IMR-90 (cell line): ENCODE data around the gene OR7D2. TPM values are rescaled to one million over a fixed set of nuclear protein-coding genes. Genes with fewer than 3 reads are reported as not detected.
A peak's percentile ranks its signal among the peaks of the same experiment; 100 is the strongest.

Experiments used
- ATAC-seq: fragments of 200-7000 bp; cut with Tn5 transposase; 2 replicates; pipeline ENCODE4 v1.9.1; 2020; ENCODE audit warnings: low read depth, mild to moderate bottlenecking, moderate library complexity
- BruUV-seq: library from RNA; stranded (reverse); fragments of 400-500 nt; replicated peaks from 2 replicates; lab custom pipeline; 2021; lab: Mats Ljungman, UMichigan
- CTCF ChIA-PET: fragments of 300-600 bp; formaldehyde crosslinking; extraction: SDS; loops from one replicate; lab custom pipeline; 2021; ENCODE audit warnings: antibody characterized with exemption; lab: Yijun Ruan, JAX
- POLR2A ChIA-PET: fragments of 300-600 bp; sonication (Branson Sonifier 250); formaldehyde crosslinking; loops from one replicate; lab custom pipeline; 2022; ENCODE audit warnings: antibody characterized with exemption; ENCODE audit not compliant: unreplicated experiment; lab: Charles Lee
- DNase-seq: peaks from one replicate; pipeline ENCODE4 v3.0.0; 2013
- H2AFZ ChIP-seq: replicated peaks from 2 replicates; pipeline ENCODE3; 2013; ENCODE audit warnings: low read length, mild to moderate bottlenecking; ENCODE audit not compliant: poor library complexity
- H2AK5ac ChIP-seq: 2 replicates; pipeline ENCODE4 v1.6.1; 2013; ENCODE audit warnings: low read depth, low read length, inconsistent platforms
- H2AK9ac ChIP-seq: replicated peaks from 2 replicates; pipeline ENCODE3; 2013; ENCODE audit warnings: mild to moderate bottlenecking, low read depth, low read length, moderate library complexity; ENCODE audit not compliant: poor library complexity
- H2BK120ac ChIP-seq: 2 replicates; pipeline ENCODE4 v1.6.1; 2013; ENCODE audit warnings: low read depth, low read length, inconsistent platforms
- H2BK15ac ChIP-seq: 3 replicates; pipeline ENCODE4 v1.6.1; 2013; ENCODE audit warnings: low read depth, low read length, inconsistent platforms
- H2BK20ac ChIP-seq: 2 replicates; pipeline ENCODE4 v1.6.1; 2013; ENCODE audit warnings: low read depth, mild to moderate bottlenecking, inconsistent platforms, low read length, moderate library complexity
- H2BK5ac ChIP-seq: 2 replicates; pipeline ENCODE4 v1.6.1; 2013; ENCODE audit warnings: mild to moderate bottlenecking, low read depth, low read length, inconsistent platforms; ENCODE audit not compliant: poor library complexity, severe bottlenecking
- H3K14ac ChIP-seq: replicated peaks from 2 replicates; pipeline ENCODE4 v1.6.1; 2013; ENCODE audit warnings: low read depth, low read length, inconsistent platforms
- H3K18ac ChIP-seq: 2 replicates; pipeline ENCODE4 v1.6.1; 2013; ENCODE audit warnings: low read depth, low read length, control low read depth
- H3K23ac ChIP-seq: 2 replicates; pipeline ENCODE4 v1.6.1; 2013; ENCODE audit warnings: low read depth, low read length, inconsistent platforms
- H3K27ac ChIP-seq: 2 replicates; pipeline ENCODE4 v1.5.1; 2013; ENCODE audit warnings: mild to moderate bottlenecking, control low read depth, low read length; ENCODE audit not compliant: insufficient read depth
- H3K27me3 ChIP-seq: 2 replicates; pipeline ENCODE4 v1.6.1; 2013; ENCODE audit warnings: low read length; ENCODE audit not compliant: control insufficient read depth, insufficient read depth
- H3K36me3 ChIP-seq: 2 replicates; pipeline ENCODE4 v1.6.1; 2013; ENCODE audit warnings: low read length, mixed read lengths; ENCODE audit not compliant: control insufficient read depth, insufficient read depth
- H3K4ac ChIP-seq: 2 replicates; pipeline ENCODE4 v1.6.1; 2013; ENCODE audit warnings: low read depth, low read length, inconsistent platforms
- H3K4me1 ChIP-seq: 2 replicates; pipeline ENCODE4 v1.6.1; 2013; ENCODE audit warnings: low read length, mixed read lengths; ENCODE audit not compliant: control insufficient read depth, insufficient read depth
- H3K4me2 ChIP-seq: 2 replicates; pipeline ENCODE4 v1.6.1; 2013; ENCODE audit warnings: low read depth, mild to moderate bottlenecking, control low read depth, low read length, moderate library complexity
- H3K4me3 ChIP-seq: 2 replicates; pipeline ENCODE4 v1.5.1; 2013; ENCODE audit warnings: low read depth, mild to moderate bottlenecking, control low read depth, low read length, moderate library complexity; ENCODE audit not compliant: insufficient read depth
- H3K56ac ChIP-seq: 2 replicates; pipeline ENCODE4 v1.6.1; 2013; ENCODE audit warnings: low read length, inconsistent platforms; ENCODE audit not compliant: insufficient read depth; ENCODE audit errors: extremely low read depth
- H3K79me1 ChIP-seq, 2 experiments: 2 replicates each; pipeline ENCODE4 v1.6.1; 2013; ENCODE audit warnings: low read length in 2 of 2, inconsistent platforms in 1 of 2, low read depth in 1 of 2
- H3K9ac ChIP-seq: 2 replicates; pipeline ENCODE4 v1.6.1; 2013; ENCODE audit warnings: low read depth, low read length, control low read depth
- H3K9me1 ChIP-seq: 2 replicates; pipeline ENCODE4 v1.6.1; 2013; ENCODE audit warnings: low read length, inconsistent platforms; ENCODE audit not compliant: insufficient read depth
- H3K9me3 ChIP-seq: 2 replicates; pipeline ENCODE4 v1.6.1; 2013; ENCODE audit warnings: low read length; ENCODE audit not compliant: control insufficient read depth, insufficient read depth
- H4K20me1 ChIP-seq: 2 replicates; pipeline ENCODE4 v1.6.1; 2013; ENCODE audit warnings: low read length, inconsistent platforms; ENCODE audit not compliant: insufficient read depth
- H4K5ac ChIP-seq: 2 replicates; pipeline ENCODE4 v1.6.1; 2013; ENCODE audit warnings: mild to moderate bottlenecking, low read depth, low read length, control low read depth
- H4K8ac ChIP-seq, 2 experiments: 2 replicates each; pipeline ENCODE4 v1.6.1; 2013; ENCODE audit warnings: low read depth in 2 of 2, low read length in 2 of 2, control low read depth in 1 of 2, inconsistent platforms in 1 of 2
- H4K91ac ChIP-seq: 2 replicates; pipeline ENCODE4 v1.6.1; 2013; ENCODE audit warnings: low read depth, low read length, inconsistent platforms; ENCODE audit not compliant: insufficient read depth
- MAFK ChIP-seq: IDR thresholded peaks from 2 replicates; pipeline ENCODE4 v1.6.1; 2012; ENCODE audit warnings: low read depth, low read length, improper control_type of control experiment
- WGBS, 2 experiments: methylation state at CpG; one replicate each; pipeline versions ENCODE4 v1.1.5 to v1.1.7; 2013; ENCODE audit warnings: missing lambda C conversion rate in 2 of 2; ENCODE audit not compliant: insufficient read length in 1 of 2; ENCODE audit errors: extremely low coverage in 2 of 2; 5-methylcytosine and 5-hydroxymethylcytosine counted together
- dilution Hi-C: fragments of 300-500 bp; cut with HindIII; formaldehyde crosslinking; loops from one replicate; pipeline ENCODE4 v1.14.3; 2018; ENCODE audit warnings: low sequenced_read_pairs; ENCODE audit not compliant: unreplicated experiment
- in situ Hi-C: fragments of 300-500 bp; cut with MboI; formaldehyde crosslinking; loops from 3 replicates; pipeline ENCODE4 v1.14.3; 2019; ENCODE audit warnings: low sequenced_read_pairs, inconsistent platforms, mixed read lengths
- intact Hi-C: fragments of 100-400 bp; cut with micrococcal nuclease; formaldehyde crosslinking; loops from 2 replicates; pipeline ENCODE4 v1.10.0; 2022
- polyA plus RNA-seq, 3 experiments: library from polyadenylated mRNA; depleted of rRNA; stranded (reverse); fragments of >200 nt; gene quantifications; 2 replicates each; pipeline ENCODE4 v1.2.3, GENCODE V29; 2012; ENCODE audit warnings: low replicate concordance in 1 of 3
- total RNA-seq: library from RNA; depleted of rRNA; stranded (reverse); fragments of >200 nt; gene quantifications from 2 replicates; pipeline ENCODE4 v1.2.3, GENCODE V29; 2012
- TF ChIP-seq, protein P1 (sequence below): fragments of 150-350 bp; IDR thresholded peaks from 2 replicates; pipeline ENCODE4 v1.6.1; 2017; ENCODE audit warnings: mild to moderate bottlenecking, antibody characterized with exemption, low read length, low read depth

The OR7D2 gene
- total and polyA plus RNA-seq, 2 of the 4 experiments (the other 2 are of a cell fraction), result not detected

GRCh38 chr19:9159891-9160290 is 18.9 kb upstream of the OR7D2 start:
- no peak overlapping the region for H3K4me2 ChIP-seq
- no TSS peak for BruUV-seq
- no peak overlapping the region for H3K56ac ChIP-seq
- POLR2A ChIA-PET, result no interaction called here
- 96% methylated on average over 4 of the region's 13 CpGs; no CpG with 5 or more reads in 1 of the 2 experiments for WGBS, 2 experiments
- no peak overlapping the region for H3K23ac ChIP-seq
- no peak overlapping the region for H3K4ac ChIP-seq
- CTCF ChIA-PET, result no interaction called here
- no peak overlapping the region for H3K9ac ChIP-seq
- dilution Hi-C loops (no loop called here), intact Hi-C loops (no loop called here), in situ Hi-C loops (no loop called here)
- H3K27me3 ChIP-seq, result no peaks in the 10 kb centered on the region
- ATAC-seq, result no peak
- H3K9me3 ChIP-seq, result peaks cover 69% of the 10 kb centered on the region
- H3K36me3 ChIP-seq, result peaks cover 84% of the 10 kb centered on the region
- no peak overlapping the region for H4K5ac ChIP-seq
- no peak overlapping the region for H2BK20ac ChIP-seq
- no peak overlapping the region for H2AFZ ChIP-seq
- no peak overlapping the region for H3K4me3 ChIP-seq
- no peak overlapping the region for H3K14ac ChIP-seq
- peaks cover 3 to 25% of the 10 kb centered on the region in 2 experiments; a peak in 3 of 4 replicates for H3K79me1 ChIP-seq
- H4K20me1 ChIP-seq, result no peaks in the 10 kb centered on the region; the same call in none of the 2 replicates
- no peak overlapping the region for H2BK15ac ChIP-seq
- H2AK5ac ChIP-seq, result no peak overlapping the region
- TF ChIP-seq, protein P1, sequence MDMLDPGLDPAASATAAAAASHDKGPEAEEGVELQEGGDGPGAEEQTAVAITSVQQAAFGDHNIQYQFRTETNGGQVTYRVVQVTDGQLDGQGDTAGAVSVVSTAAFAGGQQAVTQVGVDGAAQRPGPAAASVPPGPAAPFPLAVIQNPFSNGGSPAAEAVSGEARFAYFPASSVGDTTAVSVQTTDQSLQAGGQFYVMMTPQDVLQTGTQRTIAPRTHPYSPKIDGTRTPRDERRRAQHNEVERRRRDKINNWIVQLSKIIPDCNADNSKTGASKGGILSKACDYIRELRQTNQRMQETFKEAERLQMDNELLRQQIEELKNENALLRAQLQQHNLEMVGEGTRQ, result no peak
- peak; percentile 47; the same call in 1 of the 2 replicates for TF ChIP-seq MAFK
- no peak overlapping the region for H2AK9ac ChIP-seq
- no peak overlapping the region for H3K18ac ChIP-seq
- H2BK120ac ChIP-seq, result no peak overlapping the region
- H4K8ac ChIP-seq, result no peak overlapping the region
- no peaks in the 10 kb centered on the region for H3K9me1 ChIP-seq
- H4K91ac ChIP-seq, result no peak overlapping the region
- no peak for DNase-seq
- H3K4me1 ChIP-seq, result no peaks in the 10 kb centered on the region
- no peak overlapping the region for H2BK5ac ChIP-seq
- H3K27ac ChIP-seq, result no peak overlapping the region
